Activated CD4-positive, alpha-beta T cell treated with anti-CD3 and anti-CD28 coated beads for 24 hours (primary cell): ENCODE results near the gene LTB.
A peak's percentile ranks its signal among the peaks of the same experiment; 100 is the strongest.

Experiments used
- DNase-seq, 2 donors: peaks; one replicate each; pipeline ENCODE4 v3.0.0-alpha.2; 2020; ENCODE audit warnings: low read depth in 2 of 2

The LTB gene

GRCh38 chr6:31576897-31577578 is 5.2 kb downstream of the LTB start:
- DNase-seq, result no peak

DNA sequence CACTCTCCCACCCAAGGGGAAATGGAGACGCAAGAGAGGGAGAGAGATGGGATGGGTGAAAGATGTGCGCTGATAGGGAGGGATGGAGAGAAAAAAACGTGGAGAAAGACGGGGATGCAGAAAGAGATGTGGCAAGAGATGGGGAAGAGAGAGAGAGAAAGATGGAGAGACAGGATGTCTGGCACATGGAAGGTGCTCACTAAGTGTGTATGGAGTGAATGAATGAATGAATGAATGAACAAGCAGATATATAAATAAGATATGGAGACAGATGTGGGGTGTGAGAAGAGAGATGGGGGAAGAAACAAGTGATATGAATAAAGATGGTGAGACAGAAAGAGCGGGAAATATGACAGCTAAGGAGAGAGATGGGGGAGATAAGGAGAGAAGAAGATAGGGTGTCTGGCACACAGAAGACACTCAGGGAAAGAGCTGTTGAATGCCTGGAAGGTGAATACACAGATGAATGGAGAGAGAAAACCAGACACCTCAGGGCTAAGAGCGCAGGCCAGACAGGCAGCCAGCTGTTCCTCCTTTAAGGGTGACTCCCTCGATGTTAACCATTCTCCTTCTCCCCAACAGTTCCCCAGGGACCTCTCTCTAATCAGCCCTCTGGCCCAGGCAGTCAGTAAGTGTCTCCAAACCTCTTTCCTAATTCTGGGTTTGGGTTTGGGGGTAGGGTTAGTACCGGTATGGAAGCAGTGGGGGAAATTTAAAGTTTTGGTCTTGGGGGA is 6.1 kb downstream of the LTB start:
- no peak for DNase-seq

DNA sequence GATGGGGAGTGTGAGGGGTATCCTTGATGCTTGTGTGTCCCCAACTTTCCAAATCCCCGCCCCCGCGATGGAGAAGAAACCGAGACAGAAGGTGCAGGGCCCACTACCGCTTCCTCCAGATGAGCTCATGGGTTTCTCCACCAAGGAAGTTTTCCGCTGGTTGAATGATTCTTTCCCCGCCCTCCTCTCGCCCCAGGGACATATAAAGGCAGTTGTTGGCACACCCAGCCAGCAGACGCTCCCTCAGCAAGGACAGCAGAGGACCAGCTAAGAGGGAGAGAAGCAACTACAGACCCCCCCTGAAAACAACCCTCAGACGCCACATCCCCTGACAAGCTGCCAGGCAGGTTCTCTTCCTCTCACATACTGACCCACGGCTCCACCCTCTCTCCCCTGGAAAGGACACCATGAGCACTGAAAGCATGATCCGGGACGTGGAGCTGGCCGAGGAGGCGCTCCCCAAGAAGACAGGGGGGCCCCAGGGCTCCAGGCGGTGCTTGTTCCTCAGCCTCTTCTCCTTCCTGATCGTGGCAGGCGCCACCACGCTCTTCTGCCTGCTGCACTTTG is 6.8 kb downstream of the LTB start, which contains the start of gene TNF:
TSS of gene TNF (plus strand) at position 231 of the 567 bp plus-strand sequence. CDS start at position 408, 177 bp downstream.
- DNase-seq, result peak; percentile 76 to 84

DNA sequence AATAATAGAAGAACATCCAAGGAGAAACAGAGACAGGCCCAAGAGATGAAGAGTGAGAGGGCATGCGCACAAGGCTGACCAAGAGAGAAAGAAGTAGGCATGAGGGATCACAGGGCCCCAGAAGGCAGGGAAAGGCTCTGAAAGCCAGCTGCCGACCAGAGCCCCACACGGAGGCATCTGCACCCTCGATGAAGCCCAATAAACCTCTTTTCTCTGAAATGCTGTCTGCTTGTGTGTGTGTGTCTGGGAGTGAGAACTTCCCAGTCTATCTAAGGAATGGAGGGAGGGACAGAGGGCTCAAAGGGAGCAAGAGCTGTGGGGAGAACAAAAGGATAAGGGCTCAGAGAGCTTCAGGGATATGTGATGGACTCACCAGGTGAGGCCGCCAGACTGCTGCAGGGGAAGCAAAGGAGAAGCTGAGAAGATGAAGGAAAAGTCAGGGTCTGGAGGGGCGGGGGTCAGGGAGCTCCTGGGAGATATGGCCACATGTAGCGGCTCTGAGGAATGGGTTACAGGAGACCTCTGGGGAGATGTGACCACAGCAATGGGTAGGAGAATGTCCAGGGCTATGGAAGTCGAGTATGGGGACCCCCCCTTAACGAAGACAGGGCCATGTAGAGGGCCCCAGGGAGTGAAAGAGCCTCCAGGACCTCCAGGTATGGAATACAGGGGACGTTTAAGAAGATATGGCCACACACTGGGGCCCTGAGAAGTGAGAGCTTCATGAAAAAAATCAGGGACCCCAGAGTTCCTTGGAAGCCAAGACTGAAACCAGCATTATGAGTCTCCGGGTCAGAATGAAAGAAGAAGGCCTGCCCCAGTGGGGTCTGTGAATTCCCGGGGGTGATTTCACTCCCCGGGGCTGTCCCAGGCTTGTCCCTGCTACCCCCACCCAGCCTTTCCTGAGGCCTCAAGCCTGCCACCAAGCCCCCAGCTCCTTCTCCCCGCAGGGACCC is 7.8 kb downstream of the LTB start:
- peak in 1 of 2 donors; percentile 27 for DNase-seq

GRCh38 chr6:31573239-31574105 is 8.8 kb downstream of the LTB start:
- no peak for DNase-seq

- DNase-seq, result peak; percentile 62 to 73
These were observed 9.9 kb downstream of the LTB start, which contains the start of gene LTA for GRCh38 chr6:31572041-31572911. TSS of gene LTA (plus strand) at chr6:31572289. CDS start at chr6:31572743, 454 bp downstream.

GRCh38 chr6:31569861-31570536 is 12.2 kb downstream of the LTB start:
- no peak for DNase-seq

GRCh38 chr6:31568537-31568961 is 13.7 kb downstream of the LTB start:
- DNase-seq, result peak in 1 of 2 donors; percentile 61

DNA sequence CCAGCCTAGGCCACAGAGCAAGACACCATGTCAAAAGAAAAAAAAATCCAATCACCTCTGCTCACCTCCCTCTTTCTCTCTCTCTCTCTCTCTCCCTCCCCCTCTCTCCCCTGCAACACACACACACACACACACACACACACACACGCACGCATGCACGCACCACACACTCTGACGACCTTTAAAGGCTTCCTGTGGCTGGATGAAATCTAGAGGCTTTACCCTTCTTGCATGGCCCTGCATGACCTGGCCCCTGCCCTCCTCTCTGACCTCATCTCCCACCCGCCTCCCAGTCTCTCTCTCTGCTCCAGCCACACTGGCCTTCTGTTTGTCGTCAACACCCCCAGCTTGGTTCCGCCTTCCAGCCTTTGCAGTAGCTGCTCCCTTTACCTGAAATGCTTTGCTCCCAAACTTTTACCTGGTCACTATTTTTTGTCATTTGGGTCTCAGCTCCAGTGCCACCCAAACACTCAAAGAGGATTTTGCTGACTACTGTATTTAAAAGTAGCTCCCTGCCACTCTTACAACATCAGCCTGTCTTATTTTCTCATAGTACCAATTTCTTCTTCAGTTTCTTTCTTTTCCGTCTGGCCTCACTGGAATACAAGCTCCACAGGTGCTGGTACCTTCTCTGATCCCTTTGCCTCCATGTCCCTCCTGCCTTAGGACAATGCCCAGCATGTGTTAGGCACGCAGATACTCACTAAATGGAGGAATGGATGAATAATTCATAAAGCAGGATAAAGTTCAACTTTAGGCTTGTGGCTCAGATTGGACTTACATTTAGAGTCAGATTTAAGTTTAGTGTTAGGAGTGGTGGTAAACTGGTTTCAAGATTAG is 14.5 kb downstream of the LTB start:
- no peak for DNase-seq

GRCh38 chr6:31560697-31561058 is 21.5 kb downstream of the LTB start:
- no peak for DNase-seq

DNA sequence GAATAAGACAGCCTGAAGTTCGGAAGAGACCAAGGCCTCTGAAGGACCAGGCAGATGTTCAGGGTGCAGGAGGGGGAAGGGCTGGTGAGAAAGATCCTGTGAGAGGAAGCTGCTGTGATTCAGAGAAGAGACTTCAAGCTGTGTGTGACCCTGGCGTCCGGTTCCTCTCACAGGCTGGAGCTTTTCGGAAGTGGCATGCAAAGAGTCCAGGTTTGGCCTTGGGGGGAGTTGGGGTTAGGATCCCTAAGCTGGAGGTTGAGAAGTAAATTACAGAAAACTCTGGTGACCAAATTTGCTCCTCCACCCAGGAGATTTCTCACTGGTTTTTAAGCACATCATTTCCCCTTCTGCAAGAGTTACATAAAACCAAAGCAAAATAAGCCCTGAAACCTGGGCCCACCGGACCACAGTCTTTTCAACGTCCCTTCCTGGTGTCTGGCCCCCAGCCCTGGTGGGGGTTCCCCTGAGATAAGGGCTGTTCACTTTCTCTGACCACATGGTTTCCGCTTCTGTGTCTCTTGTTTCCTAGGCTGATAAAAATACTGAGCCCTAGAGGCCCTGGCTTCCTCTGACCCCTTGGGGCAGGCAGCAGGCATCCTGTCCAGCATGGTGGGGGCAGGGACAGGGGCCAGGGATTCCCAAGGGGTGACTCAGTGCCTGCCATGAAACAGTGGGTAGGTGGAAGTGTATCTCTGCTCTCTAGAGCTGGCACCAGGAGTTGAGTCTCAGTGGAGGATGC is 22.1 kb downstream of the LTB start:
- no peak for DNase-seq

DNA sequence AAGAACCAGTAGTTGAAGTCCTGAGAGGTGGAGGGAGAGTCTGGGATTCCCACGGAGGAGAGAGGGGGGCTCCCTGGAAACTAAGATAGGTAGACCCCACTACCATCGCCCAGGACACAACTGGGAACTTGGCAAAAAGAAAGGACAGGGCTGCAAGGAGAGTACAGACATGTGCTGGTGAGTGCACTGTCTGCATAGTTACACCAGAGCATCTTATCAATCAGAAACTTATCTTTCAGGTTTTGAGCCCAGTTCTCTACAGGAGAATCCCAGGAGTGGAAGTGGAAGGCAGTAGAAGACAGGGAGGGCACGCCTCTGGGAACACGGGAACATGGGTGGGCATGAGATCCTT is 22.6 kb downstream of the LTB start:
- DNase-seq, result no peak

DNA sequence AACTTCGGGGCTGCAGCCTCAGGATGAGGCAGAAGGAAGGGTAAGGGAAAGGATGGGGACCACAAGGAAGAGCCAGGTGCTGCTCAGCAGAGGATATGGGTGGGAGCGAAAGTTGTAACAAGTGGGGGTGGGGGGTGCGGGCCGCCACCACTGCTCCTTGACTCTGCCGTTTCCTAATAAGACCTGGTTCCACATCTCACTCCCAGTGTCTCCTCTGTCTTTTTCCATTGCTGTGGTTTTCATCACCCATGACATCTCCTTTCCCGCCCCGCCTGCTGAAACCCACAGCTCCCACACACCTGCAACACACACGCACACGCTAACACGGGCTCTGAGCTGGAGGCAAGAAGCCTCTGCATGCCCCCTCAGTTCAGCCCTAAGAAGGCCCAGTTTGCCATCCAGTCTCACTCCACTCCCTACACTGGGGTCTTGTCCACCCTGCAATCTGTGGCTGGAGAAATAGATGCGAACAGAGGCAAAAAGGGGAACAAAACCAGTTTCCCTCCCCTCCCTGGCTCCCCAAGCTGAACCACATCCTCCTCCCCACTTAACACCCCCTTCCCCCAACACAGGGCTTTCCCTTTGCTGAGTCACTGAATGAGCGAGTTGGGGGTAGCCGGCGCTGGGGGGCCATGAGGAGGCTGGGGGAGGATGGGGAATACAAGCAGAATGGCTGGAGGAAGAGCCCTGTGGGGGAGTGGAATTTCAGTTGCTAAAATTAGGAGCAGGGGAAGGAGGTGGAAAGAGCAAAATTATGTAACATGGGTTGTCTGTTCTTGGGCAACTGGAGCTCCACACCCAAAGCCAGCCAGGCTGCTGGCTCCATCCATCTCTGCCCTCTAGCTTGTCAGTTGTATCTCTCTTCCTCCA is 23.4 kb downstream of the LTB start:
- DNase-seq, result peak in 1 of 2 donors; percentile 58

DNA sequence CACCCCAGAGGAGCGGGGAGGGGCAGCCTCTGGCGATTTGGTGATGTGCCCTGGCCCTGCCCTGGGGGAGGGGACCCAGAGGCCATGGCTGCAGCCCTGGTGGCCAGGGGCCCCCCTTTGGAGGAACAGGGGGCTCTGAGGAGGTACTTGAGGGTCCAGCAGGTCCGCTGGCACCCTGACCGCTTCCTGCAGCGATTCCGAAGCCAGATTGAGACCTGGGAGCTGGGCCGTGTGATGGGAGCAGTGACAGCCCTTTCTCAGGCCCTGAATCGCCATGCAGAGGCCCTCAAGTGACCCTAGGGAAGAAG is 24.0 kb downstream of the LTB start:
- DNase-seq, result no peak

DNA sequence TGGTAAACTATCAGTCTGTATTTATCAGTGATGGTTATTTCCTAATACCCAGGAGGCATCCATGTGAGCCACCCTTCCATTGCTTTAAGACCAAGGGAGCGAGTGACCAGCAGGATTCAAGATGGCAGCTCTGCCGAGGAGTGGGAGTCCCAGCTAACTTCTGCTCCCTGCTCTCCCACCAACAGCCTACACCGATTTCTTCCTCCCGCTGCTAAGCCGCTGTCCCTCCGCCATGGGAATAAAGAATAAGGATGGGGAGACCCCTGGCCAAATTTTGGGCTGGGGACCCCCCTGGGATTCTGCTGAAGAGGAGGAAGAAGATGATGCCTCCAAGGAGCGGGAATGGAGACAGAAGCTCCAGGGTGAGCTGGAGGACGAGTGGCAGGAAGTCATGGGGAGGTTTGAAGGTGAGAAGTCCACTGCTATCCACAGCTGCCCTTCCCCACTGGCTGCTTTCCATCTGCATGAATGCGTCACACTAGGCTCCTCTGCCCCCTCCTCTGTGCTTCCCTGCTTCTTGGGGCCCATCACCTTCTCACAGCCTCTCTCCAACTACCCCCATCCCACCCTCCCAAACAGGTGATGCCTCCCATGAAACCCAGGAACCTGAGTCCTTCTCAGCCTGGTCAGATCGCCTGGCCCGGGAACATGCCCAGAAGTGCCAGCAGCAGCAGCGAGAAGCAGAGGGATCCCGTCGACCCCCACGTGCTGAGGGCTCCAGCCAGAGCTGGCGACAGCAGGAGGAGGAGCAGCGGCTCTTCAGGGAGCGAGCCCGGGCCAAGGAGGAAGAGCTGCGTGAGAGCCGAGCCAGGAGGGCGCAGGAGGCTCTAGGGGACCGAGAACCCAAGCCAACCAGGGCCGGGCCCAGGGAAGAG is 24.5 kb downstream of the LTB start:
- no peak for DNase-seq

GRCh38 chr6:31556307-31556706 is 25.9 kb downstream of the LTB start:
- DNase-seq, result no peak
